IPS DF 6.9 (cell line): ENCODE measurements around the gene GPBP1L1.
"Not testable (repeated sequence)": the region's sequence is repeated elsewhere in the genome, so short reads cannot be mapped to it uniquely, and the experiment has no call there.

ENCODE experiments used
- DNase-seq: peaks from one replicate; pipeline ENCODE4 v3.0.0-alpha.2; 2013; ENCODE audit warnings: low read depth, low spot score
- H3K27ac ChIP-seq: one replicate; pipeline ENCODE4 v1.5.1; 2013; ENCODE audit warnings: low read length, control low read depth
- H3K27me3 ChIP-seq: 2 replicates; pipeline ENCODE4 v1.6.1; 2013; ENCODE audit warnings: mild to moderate bottlenecking, low read length; ENCODE audit not compliant: control insufficient read depth, insufficient read depth
- H3K36me3 ChIP-seq: 2 replicates; pipeline ENCODE4 v1.6.1; 2013; ENCODE audit warnings: low read length; ENCODE audit not compliant: control insufficient read depth, insufficient read depth
- H3K4me1 ChIP-seq: 2 replicates; pipeline ENCODE4 v1.6.1; 2013; ENCODE audit warnings: low read length; ENCODE audit not compliant: control insufficient read depth, insufficient read depth
- H3K4me3 ChIP-seq: 2 replicates; pipeline ENCODE4 v1.5.1; 2013; ENCODE audit warnings: mild to moderate bottlenecking, low read length
- H3K9me3 ChIP-seq: 2 replicates; pipeline ENCODE4 v1.6.1; 2013; ENCODE audit warnings: low read length, inconsistent platforms; ENCODE audit not compliant: control insufficient read depth, insufficient read depth
- WGBS: extraction: QIAGEN DNeasy Blood & Tissue Kit; methylation state at CpG from one replicate; pipeline ENCODE4 v1.1.7; 2013; ENCODE audit warnings: mixed read lengths, missing lambda C conversion rate; ENCODE audit not compliant: insufficient read length, insufficient coverage; 5-methylcytosine and 5-hydroxymethylcytosine counted together

Gene GPBP1L1

DNA sequence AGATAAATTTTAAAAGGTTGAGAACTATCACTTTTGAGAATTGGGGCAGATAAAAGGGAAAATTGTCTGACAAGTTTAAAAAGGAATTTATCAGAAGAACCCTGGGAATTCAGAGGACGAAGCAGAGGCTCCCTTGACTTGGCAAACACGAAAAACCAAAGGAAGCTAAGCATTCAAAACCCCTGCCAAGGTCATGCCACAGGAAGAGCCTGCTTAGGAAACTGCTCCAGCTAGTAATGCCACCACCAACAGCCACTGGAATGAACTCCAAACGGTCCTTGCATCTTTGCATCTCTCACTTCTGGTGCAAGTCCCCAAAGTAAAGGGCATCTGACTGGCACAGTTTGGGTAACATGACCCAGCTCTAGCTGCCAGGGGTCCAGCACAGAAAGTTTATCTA is 7.2 kb downstream of the GPBP1L1 start:
- WGBS = no CpG with 5 or more reads among the region's 3 CpGs
- no peaks in the 10 kb centered on the region for H3K27me3 ChIP-seq
- no peaks in the 10 kb centered on the region for H3K36me3 ChIP-seq
- H3K9me3 ChIP-seq = no peaks in the 10 kb centered on the region
- no peak overlapping the region for H3K4me3 ChIP-seq
- peaks cover 2% of the 10 kb centered on the region; the same call in 1 of the 2 replicates for H3K4me1 ChIP-seq
- DNase-seq = no peak
- no peak overlapping the region for H3K27ac ChIP-seq

DNA sequence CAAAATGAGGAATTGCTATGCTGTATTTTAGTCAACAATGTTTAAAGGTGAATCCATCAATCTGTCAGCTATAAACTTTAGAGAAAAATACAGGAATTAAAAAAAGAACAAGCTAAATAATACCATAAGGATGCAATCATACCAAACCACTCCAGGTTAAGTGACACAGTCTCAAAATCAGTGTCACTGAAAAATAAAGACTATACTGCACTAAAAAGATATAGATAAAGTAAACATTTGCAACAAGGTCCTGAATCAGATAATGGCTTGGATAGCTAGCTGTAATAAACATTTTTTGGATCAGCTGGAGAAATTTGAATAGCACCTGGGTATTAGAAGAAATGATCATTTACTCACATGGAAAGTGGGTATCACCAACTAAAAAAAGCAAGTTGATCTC is 7.8 kb downstream of the GPBP1L1 start:
- H3K4me1 ChIP-seq = peaks cover 2% of the 10 kb centered on the region; the same call in 1 of the 2 replicates

DNA sequence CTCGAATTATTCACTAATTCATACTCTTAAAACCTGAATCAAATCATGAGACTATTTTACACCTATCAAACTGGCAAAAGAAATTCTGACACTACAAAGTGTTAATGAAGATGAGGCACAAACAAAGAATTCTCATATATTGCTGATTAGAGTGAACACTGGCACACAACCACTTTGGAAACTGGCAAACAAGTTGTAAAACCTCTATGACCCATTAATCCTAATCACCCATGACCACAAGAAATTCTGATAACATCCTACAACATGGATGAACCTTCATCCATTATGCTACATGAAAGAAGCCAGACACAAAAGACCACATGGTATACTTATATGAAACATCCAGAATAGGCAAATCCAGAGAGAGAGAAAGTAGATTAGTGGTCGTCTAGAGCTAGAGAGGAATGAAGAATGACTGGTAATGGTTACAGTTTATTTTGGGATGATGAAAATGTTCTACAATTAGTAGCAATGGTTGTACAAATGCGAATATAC is 8.5 kb downstream of the GPBP1L1 start:
- Histone ChIP-seq H3K4me1 (peaks cover 2% of the 10 kb centered on the region; the same call in 1 of the 2 replicates), H3K27ac (no peak overlapping the region), H3K4me3 (no peak overlapping the region), H3K27me3 (no peaks in the 10 kb centered on the region), H3K36me3 (no peaks in the 10 kb centered on the region), H3K9me3 (no peaks in the 10 kb centered on the region)
- WGBS = 100% methylated on average over 1 of the region's 3 CpGs
- DNase-seq = no peak

More for the DNA sequence above, 7.8 kb downstream of the GPBP1L1 start:
- no peaks in the 10 kb centered on the region for H3K36me3 ChIP-seq
- H3K27ac ChIP-seq = no peak overlapping the region
- no peaks in the 10 kb centered on the region for H3K9me3 ChIP-seq
- no peak overlapping the region for H3K4me3 ChIP-seq
- no peak for DNase-seq
- H3K27me3 ChIP-seq = no peaks in the 10 kb centered on the region

DNA sequence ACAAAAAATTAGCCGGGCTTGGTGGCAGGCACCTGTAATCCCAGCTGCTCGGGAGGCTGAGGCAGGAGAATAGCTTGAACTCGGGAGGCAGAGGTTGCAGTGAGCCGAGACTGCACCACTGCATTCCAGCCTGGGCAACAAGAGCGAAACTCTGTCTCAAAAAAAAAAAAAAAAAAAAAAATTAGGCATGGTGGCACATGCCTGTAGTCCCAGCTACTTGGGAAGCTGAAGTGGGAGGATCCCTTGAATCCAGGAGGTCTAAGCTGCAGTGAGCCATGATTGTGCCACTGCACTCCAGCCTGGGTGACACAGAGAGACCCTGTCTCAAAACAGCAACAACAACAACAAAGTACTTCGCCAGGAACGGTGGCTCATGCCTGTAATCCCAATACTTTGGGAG is 9.8 kb downstream of the GPBP1L1 start:
- H3K9me3 ChIP-seq, H3K4me3 ChIP-seq, H3K27me3 ChIP-seq, DNase-seq, H3K36me3 ChIP-seq, H3K4me1 ChIP-seq, H3K27ac ChIP-seq: not testable (repeated sequence)
- no CpG with 5 or more reads among the region's 7 CpGs for WGBS

DNA sequence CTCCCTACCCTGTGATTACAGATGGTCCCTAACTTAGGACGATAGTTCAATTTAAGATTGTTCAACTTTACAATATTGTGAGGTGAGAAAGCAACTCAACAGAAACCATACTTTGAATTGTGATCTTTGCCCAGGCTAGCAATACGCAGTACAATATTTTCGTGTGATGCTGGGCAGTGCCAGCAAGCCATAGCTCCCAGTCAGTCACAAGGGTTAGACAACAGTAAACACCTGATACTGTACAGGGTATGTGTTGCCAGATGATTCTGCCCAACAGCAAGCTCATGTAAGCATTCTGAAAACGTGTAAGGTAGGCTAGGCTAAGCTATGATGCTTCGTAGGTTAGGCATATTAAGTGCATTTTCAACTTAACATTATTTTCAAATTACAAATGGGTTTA is 11.9 kb downstream of the GPBP1L1 start:
- no peak overlapping the region for H3K27ac ChIP-seq
- no peak for DNase-seq
- H3K4me3 ChIP-seq = no peak overlapping the region
- no peaks in the 10 kb centered on the region for H3K27me3 ChIP-seq
- H3K36me3 ChIP-seq = no peaks in the 10 kb centered on the region
- H3K4me1 ChIP-seq = peaks cover 2% of the 10 kb centered on the region; the same call in 1 of the 2 replicates
- no CpG with 5 or more reads among the region's 5 CpGs for WGBS
- no peaks in the 10 kb centered on the region for H3K9me3 ChIP-seq

DNA sequence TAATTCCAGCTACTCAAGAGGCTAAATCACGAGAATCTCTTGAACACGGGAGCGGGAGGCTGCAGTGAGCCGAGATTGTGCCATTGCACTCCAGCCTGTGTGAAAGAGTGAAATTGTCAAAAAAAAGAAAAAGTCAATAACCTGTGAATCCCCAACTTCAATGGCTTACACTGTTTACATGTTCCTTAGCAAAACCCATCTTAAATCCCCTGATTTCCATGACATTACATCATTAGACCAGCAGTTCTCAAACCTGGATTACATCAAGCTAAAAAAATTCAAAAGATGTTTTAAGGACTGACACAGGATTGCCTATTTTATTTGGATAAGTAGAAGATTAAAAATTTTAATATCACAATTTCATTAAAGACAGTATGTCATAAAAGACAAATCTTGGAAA is 12.4 kb downstream of the GPBP1L1 start:
- H3K27me3 ChIP-seq = no peaks in the 10 kb centered on the region
- H3K9me3 ChIP-seq = no peaks in the 10 kb centered on the region
- H3K36me3 ChIP-seq = no peaks in the 10 kb centered on the region
- H3K27ac ChIP-seq = no peak overlapping the region
- no peaks in the 10 kb centered on the region for H3K4me1 ChIP-seq
- H3K4me3 ChIP-seq = no peak overlapping the region
- WGBS = no CpG with 5 or more reads among the region's 4 CpGs
- no peak for DNase-seq

DNA sequence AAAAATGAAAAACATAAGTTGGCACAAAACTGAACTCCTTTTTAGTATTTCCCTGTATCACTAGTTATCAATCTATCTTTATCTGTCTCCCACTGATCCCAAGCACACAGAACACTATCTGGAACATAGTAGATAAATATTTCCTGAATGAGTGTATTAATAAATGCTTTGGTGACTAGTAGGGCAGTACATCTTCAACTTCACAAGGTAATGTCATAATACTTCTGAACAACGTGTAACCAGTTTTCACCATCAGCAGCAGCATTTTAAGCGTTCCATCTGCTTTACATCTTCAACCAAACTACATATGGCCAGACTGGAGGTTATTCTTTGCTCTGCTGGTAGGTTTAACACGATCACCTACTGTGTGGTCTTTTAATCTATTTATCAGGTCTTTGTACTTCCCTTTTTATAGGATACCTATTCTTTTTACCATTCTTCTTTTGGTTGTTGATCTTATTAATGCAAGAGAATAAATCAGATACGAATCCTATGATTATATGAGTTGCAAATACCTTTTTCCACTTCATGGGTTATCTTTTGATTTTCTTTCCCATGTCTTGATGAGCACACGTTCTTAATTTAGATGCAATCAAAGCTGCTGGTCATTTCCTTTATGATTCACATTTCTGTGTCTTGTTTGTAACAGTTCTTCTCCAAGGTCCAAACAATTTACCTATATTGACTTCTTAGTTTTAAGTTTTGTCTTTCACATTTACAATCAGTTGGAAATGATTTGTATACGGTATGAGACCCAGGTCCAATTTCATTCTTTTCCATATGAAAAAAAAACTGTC is 16.3 kb downstream of the GPBP1L1 start:
- DNase-seq = no peak
- H3K4me1 ChIP-seq = no peaks in the 10 kb centered on the region
- H3K36me3 ChIP-seq = no peaks in the 10 kb centered on the region
- no peak overlapping the region for H3K4me3 ChIP-seq
- H3K27me3 ChIP-seq = no peaks in the 10 kb centered on the region
- no CpG with 5 or more reads among the region's 6 CpGs for WGBS
- no peaks in the 10 kb centered on the region for H3K9me3 ChIP-seq
- H3K27ac ChIP-seq = no peak overlapping the region

DNA sequence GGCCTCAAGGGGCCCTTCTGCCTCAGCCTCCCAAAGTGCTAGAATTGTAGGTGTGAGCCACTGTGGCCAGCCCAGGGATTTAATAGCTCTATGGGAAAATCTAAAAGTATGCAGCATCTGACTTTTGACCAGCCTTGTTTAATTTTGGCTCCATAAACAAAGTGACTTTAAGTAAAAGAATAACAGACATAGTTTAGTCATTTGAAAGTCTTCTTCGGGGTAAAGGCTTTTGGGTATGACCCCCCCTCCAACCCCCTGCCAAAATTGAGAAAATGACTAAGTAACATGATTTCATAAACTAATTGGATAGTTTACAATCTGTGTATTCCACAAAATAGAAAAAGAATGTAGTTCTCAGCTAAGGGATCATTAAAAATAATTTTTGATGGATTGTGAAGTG is 17.0 kb downstream of the GPBP1L1 start:
- Histone ChIP-seq H3K4me1 (no peaks in the 10 kb centered on the region), H3K27ac (no peak overlapping the region), H3K36me3 (no peaks in the 10 kb centered on the region), H3K27me3 (no peaks in the 10 kb centered on the region), H3K9me3 (no peaks in the 10 kb centered on the region), H3K4me3 (no peak overlapping the region)
- no CpG with 5 or more reads among the region's 1 CpG for WGBS
- DNase-seq = no peak

DNA sequence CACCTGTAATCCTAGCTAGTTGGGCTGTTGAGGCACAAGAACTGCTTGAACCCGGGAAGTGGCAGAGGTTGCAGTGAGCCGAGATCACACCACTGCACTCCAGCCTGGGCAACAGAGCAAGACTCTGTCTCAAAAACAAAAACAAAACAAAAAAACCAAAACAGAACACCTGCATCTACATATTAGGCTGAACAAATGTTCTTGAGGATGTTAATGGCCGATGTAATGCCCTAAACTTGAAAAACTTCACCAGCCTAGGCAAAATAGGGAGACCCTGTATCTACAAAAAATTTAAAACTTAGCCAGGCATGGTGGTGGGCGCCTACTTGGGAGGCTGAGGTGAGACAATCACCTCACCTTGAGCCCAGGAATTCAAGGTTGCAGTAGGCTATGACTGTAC is 17.8 kb downstream of the GPBP1L1 start:
- H3K9me3 ChIP-seq = no peaks in the 10 kb centered on the region
- H3K4me1 ChIP-seq = no peaks in the 10 kb centered on the region
- no CpG with 5 or more reads among the region's 4 CpGs for WGBS
- no peak overlapping the region for H3K27ac ChIP-seq
- no peaks in the 10 kb centered on the region for H3K36me3 ChIP-seq
- H3K27me3 ChIP-seq = no peaks in the 10 kb centered on the region
- no peak overlapping the region for H3K4me3 ChIP-seq
- DNase-seq = no peak

DNA sequence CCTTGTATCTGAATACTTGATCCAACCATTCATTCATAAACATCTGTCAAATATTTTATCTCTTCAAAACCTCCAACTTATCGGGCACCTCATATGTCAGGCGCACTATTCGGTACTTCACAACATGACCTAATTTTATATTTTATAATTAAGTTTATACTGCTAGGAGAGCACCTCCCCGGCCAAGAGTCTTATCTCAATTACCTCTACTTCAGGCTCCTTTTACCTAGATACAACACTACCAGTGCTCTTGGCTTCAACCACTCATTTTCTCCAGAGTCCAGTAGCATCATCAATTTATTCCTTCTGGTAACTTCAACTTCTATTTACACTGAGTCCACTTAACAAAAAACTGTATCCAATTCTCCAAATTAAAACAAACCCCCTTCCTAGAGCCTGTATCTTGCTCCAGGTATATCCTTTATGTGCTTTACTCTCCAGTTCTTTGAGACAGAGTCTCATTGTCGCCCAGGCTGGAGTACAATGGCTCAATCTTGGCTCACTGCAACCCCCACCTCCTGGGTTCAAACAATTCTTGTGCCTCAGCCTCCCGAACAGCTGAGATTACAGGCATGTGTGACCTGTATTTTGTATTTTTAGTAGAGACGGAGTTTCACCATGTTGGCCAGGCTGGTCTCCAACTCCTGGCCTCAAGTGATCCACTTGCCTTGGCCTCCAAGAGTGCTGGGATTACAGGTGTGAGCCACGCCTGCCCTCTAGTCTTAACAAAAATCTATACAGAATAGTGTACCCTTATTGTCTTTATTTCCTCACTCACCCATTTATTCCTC is 18.8 kb downstream of the GPBP1L1 start:
- H3K4me3 ChIP-seq = no peak overlapping the region
- H3K9me3 ChIP-seq = no peaks in the 10 kb centered on the region
- no peak overlapping the region for H3K27ac ChIP-seq
- H3K36me3 ChIP-seq = no peaks in the 10 kb centered on the region
- H3K4me1 ChIP-seq = no peaks in the 10 kb centered on the region
- 100% methylated on average over 3 of the region's 8 CpGs for WGBS
- H3K27me3 ChIP-seq = no peaks in the 10 kb centered on the region
- DNase-seq = no peak
